Muscle of leg (tissue), 11 donors: Measurements from ENCODE around the gene DPP7. TPM values are rescaled to one million over a fixed set of nuclear protein-coding genes. Genes with fewer than 3 reads are reported as not detected.
A peak's percentile ranks its signal among the peaks of the same experiment; 100 is the strongest.

ENCODE experiments used
- DNase-seq: peaks from one replicate; pipeline ENCODE4 v3.0.0; 2013
- H3K27ac ChIP-seq: one replicate; pipeline ENCODE4 v1.5.1; 2013; ENCODE audit warnings: mild to moderate bottlenecking, low read length, control low read depth
- H3K27me3 ChIP-seq: one replicate; pipeline ENCODE4 v1.6.1; 2013; ENCODE audit warnings: low read length; ENCODE audit not compliant: control insufficient read depth, insufficient read depth
- H3K36me3 ChIP-seq: one replicate; pipeline ENCODE4 v1.6.1; 2013; ENCODE audit warnings: low read length; ENCODE audit not compliant: control insufficient read depth, insufficient read depth
- H3K4me1 ChIP-seq: one replicate; pipeline ENCODE4 v1.6.1; 2013; ENCODE audit warnings: low read length; ENCODE audit not compliant: control insufficient read depth, insufficient read depth
- H3K4me3 ChIP-seq: one replicate; pipeline ENCODE4 v1.5.1; 2013; ENCODE audit warnings: low read length, control low read depth
- H3K9me3 ChIP-seq: replicated peaks from 2 replicates; pipeline ENCODE4 v1.6.1; 2013; ENCODE audit warnings: low read depth, low read length; ENCODE audit not compliant: control insufficient read depth
- WGBS: methylation state at CpG from one replicate; pipeline ENCODE4 v1.1.5; 2013; ENCODE audit warnings: missing lambda C conversion rate; ENCODE audit not compliant: insufficient coverage; 5-methylcytosine and 5-hydroxymethylcytosine counted together
- polyA plus RNA-seq, 8 donors: library from polyadenylated mRNA; unstranded; fragments of 120-200 nt; gene quantifications; one replicate each; pipeline versions ENCODE4 v1.2.1 to v1.2.3, GENCODE V29; 2013; ENCODE audit warnings: inconsistent platforms in 1 of 8, low replicate concordance in 1 of 8; ENCODE audit not compliant: insufficient read length in 8 of 8, insufficient read depth in 1 of 8
- total RNA-seq: library from RNA; stranded (reverse); fragments of 120-200 nt; gene quantifications from one replicate; pipeline ENCODE4 v1.2.4, GENCODE V29; 2013

Gene DPP7
- total and polyA plus RNA-seq, 9 donors: 23.9 to 43.9 (median 30.7) TPM

DNA sequence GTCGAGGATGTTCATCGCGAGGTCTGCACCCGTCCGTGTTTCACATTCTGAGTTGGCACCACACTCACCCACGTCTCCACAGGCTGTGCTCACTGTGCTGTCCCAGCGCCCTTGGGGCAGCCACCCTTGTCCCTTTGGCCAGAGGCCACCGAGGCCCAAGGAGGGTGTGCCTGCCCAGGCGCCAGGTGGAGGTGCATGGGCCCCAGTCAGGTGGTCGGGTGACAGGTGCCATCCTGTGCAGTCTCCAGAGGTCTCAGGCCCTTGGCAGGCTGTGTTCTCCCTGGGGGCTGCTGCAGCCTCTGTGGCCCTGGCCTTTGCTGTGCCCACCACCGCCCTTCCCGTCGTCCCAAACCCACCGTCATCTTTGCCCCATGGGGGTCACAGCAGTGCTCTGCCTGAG is 15.3 kb downstream of the DPP7 start:
- no peaks in the 10 kb centered on the region for H3K27me3 ChIP-seq
- no peaks in the 10 kb centered on the region for H3K9me3 ChIP-seq
- DNase-seq: no peak
- H3K4me3 ChIP-seq: no peak overlapping the region
- H3K4me1 ChIP-seq: no peaks in the 10 kb centered on the region
- H3K27ac ChIP-seq: no peak overlapping the region
- peaks cover 88% of the 10 kb centered on the region for H3K36me3 ChIP-seq
- 86% methylated on average over 10 of the region's 14 CpGs for WGBS

DNA sequence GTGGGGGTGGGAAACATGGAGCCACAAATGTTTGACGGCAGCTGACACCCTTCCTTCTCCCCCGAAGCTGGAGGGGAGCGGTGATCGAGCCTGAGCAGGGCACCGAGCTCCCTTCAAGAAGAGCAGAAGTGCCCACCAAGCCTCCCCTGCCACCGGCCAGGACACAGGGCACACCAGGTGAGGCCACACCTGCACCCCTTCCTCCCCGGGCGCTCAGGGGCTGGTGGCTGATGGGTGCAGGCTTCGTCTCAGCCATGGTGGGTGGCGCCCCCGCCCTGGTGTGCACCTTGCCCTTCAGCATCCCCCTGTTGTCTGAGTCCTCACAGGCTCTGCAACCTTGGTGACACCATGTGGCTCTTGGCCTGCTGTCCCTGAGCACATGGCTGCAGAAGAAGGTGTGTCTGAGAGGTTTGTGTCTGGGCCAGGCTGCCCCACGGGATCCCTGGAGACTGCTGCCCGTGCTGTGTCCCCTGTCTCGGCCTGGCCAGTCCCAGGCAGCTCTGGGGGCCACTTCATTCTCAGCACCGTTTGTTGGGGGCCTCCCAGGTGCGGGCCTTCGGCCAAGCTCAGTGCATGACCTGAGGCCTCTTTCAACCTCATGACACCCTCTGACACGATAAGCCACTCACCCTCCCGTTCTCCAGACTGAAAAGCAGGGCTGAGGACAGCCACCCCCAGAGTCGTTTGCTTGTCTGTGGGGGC is 16.6 kb downstream of the DPP7 start:
- 96% methylated on average over 17 of the region's 20 CpGs for WGBS
- H3K9me3 ChIP-seq: no peaks in the 10 kb centered on the region
- DNase-seq: no peak
- H3K27ac ChIP-seq: no peak overlapping the region
- H3K27me3 ChIP-seq: no peaks in the 10 kb centered on the region
- peaks cover 80% of the 10 kb centered on the region for H3K36me3 ChIP-seq
- H3K4me1 ChIP-seq: no peaks in the 10 kb centered on the region
- no peak overlapping the region for H3K4me3 ChIP-seq

DNA sequence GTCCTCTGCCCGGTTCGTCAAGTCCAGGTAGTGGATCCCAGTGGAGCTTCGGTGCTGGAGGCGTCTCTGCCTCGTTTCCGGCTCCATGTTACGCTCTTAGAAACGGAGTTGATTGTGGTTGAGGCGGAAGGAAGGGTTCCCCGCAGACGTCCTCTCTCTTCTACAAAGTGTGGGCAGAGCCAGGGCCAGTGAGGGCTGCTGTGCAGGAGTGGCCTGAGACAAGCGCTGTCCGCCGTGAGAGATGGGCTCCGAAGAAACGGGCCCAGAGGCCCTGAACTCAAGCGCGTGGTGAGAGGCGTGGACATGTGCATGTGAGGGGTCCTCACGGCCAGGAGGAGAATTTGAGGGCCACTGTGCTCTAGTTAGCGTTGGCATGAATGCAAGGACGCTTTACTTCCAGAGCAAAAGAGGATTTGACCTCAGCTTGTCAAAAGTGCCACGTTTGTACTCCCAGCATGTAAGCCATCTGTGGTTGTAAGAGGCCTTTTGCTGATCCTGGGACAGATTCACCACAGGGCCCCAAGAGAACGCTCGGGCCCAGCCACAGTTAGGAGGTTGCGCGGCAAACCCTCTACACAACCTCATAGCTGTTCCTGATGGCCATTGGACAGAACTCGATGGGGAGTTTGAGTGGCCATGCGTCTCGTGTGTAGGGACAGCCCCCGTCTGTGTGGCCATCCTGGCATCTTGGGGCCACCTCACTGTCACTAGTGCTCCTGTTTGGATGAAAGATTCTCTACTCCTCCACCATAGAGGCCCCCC is 17.6 kb downstream of the DPP7 start:
- Histone ChIP-seq H3K36me3 (peaks cover 80% of the 10 kb centered on the region), H3K4me1 (no peaks in the 10 kb centered on the region), H3K9me3 (no peaks in the 10 kb centered on the region), H3K27me3 (no peaks in the 10 kb centered on the region), H3K27ac (no peak overlapping the region), H3K4me3 (no peak overlapping the region)
- DNase-seq: no peak
- WGBS: 95% methylated on average over 24 of the region's 31 CpGs

DNA sequence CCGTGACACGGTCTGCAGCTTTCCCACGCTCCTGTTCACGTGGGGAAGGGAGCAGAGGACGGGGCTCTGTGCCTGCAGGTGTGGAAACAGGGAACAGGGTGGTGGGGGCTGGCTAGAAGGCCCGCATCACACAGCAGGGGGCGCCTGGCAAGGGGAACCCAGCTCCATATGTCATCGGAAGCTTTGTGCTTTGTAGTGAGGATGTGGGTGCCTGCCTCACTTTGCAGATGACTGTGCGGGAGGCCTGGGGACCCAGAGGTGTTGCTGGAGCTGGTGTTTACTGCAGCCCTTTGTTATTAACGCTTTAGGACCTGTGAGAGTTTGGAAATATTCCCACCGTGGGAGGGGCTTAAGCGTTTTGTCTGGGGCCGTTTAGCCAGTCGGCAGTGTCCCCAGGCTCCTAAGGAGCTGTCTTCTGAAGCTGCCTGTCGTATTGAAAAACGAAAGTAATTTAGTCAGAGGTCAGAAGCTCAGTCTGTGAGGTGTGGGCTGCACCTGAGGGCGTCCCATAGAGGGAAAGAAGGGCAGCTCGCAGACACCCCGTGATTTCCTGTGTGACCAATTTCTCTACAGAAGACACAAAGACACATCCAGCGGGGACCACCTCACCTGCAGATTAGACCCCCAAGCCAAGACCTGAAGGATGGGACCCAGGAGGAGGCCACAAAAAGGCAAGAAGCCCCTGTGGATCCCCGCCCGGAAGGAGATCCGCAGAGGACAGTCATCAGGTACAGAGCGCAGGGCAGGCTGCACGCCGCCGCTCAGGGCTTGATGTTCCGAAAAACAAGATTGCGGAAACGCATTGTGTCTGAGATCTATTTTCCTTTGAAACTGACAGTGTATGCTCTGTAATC is 18.6 kb downstream of the DPP7 start:
- peaks cover 78% of the 10 kb centered on the region for H3K36me3 ChIP-seq

DNA sequence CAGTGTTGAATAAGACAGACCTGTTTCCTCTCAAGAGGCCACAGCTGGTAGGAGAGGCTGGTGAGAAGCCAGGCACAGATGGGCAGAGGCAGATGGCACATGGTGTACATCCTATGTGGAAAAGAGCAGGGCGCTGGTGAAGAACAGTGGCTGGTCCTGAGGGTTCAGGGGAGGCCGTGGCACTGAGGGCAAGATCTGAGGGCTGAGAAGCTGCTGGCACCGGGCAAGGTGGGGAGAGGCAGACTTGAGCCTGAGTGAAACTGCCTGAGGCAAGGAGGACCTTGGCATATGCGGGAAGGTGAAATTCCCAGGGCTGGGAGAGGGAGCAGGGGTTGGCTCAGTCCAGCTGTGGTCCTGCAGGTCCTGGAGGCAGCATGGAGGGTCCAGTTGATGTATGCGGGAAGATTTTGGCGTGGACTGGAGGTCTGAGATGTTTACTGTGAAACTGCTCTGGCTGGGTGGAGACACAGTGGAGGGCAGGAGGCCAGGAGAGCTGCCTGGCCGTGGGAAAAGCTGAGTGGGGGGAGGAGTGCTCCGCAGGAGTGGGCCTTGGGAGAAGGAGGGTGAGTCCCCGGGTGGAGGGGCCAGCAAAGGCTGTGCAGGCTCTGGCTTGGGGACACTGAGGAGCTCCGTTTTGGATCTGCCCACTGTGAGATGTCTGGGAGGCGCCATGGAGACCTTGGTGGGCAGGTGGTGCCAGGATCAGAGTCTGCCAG is 25.1 kb downstream of the DPP7 start:
- Histone ChIP-seq H3K36me3 (peaks cover 40% of the 10 kb centered on the region), H3K4me1 (peaks cover 16% of the 10 kb centered on the region), H3K9me3 (no peaks in the 10 kb centered on the region), H3K4me3 (no peak overlapping the region), H3K27ac (no peak overlapping the region), H3K27me3 (no peaks in the 10 kb centered on the region)
- no peak for DNase-seq
- WGBS: 77% methylated on average over 11 of the region's 11 CpGs

More for the DNA sequence above, 18.6 kb downstream of the DPP7 start:
- Histone ChIP-seq H3K4me3 (no peak overlapping the region), H3K4me1 (no peaks in the 10 kb centered on the region), H3K27me3 (no peaks in the 10 kb centered on the region), H3K27ac (no peak overlapping the region), H3K9me3 (no peaks in the 10 kb centered on the region)
- no peak for DNase-seq
- 77% methylated on average over 26 of the region's 30 CpGs for WGBS

- no peak overlapping the region for H3K4me3 ChIP-seq
- H3K9me3 ChIP-seq: no peaks in the 10 kb centered on the region
- 80% methylated on average over 1 of the region's 5 CpGs for WGBS
- H3K4me1 ChIP-seq: peaks cover 20% of the 10 kb centered on the region
- peaks cover 36% of the 10 kb centered on the region for H3K36me3 ChIP-seq
- H3K27me3 ChIP-seq: no peaks in the 10 kb centered on the region
- DNase-seq: no peak
- H3K27ac ChIP-seq: no peak overlapping the region
These were observed 26.4 kb downstream of the DPP7 start for GRCh38 chr9:137088121-137088520.

DNA sequence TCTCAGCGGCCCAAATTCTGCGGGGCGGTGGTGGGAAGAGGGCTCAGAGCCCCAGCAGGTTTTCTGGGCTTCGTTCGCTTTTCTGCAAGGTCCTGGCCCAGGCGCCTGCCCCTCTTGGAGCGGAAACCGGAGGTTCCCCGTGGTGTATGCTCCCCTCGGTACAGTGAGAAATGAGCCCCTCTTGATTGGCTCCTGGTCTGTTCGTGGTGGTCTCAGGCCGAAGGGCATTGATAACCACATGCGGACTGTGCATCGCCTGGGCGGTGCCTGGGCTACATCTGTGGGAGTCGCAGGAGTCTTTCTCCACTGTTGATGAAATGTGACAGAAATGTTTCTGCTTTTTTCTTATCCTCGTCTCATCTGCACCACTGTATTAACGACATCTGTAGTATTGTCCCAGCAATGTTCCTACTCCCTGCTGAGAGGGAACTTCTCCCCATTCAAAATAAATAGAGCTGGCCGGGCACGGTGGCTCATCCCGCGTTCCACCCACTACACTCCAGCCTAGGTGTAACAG is 27.1 kb downstream of the DPP7 start:
- no peaks in the 10 kb centered on the region for H3K27me3 ChIP-seq
- DNase-seq: no peak
- peaks cover 20% of the 10 kb centered on the region for H3K4me1 ChIP-seq
- peak overlapping the region; percentile 72 for H3K27ac ChIP-seq
- peak overlapping the region; percentile 60 for H3K4me3 ChIP-seq
- 0% methylated on average over 13 of the region's 22 CpGs for WGBS
- H3K36me3 ChIP-seq: peaks cover 29% of the 10 kb centered on the region
- H3K9me3 ChIP-seq: no peaks in the 10 kb centered on the region

- H3K27ac ChIP-seq: peak within 1 kb of the TSS; percentile 86
- H3K9me3 ChIP-seq: no peaks in the 10 kb centered on the region
- H3K27me3 ChIP-seq: no peaks in the 10 kb centered on the region
- peak; percentile 99 for DNase-seq
- peak within 1 kb of the TSS; percentile 60 for H3K4me3 ChIP-seq
- under 1% methylated on average over 101 of the region's 101 CpGs for WGBS
- peaks cover 22% of the 10 kb centered on the region for H3K36me3 ChIP-seq
- peaks cover 20% of the 10 kb centered on the region for H3K4me1 ChIP-seq
These were observed 27.8 kb downstream of the DPP7 start, which contains the start of gene MAN1B1 for GRCh38 chr9:137086531-137087408. MAN1B1 (plus strand) TSS chr9:137086985; CDS start chr9:137087000, 15 bp downstream.
